HL-60 (cell line): ENCODE results near the gene LBR.
A peak's percentile ranks its signal among the peaks of the same experiment; 100 is the strongest.

ENCODE experiments used
- DNase-seq, 2 experiments: peaks; one replicate each; pipeline ENCODE4 v3.0.0-alpha.2; 2010 to 2020; ENCODE audit warnings: low read depth in 1 of 2, low spot score in 1 of 2
- H3K27ac ChIP-seq: fragments of 250-450 bp; sonication (Bioruptor Pico); replicated peaks from 2 replicates; pipeline ENCODE4 v1.5.1; 2020; ENCODE audit warnings: mild to moderate bottlenecking, moderate library complexity
- H3K27me3 ChIP-seq: fragments of 250-450 bp; sonication (Bioruptor Pico); 2 replicates; pipeline ENCODE4 v1.5.1; 2021; ENCODE audit warnings: mild to moderate bottlenecking, moderate library complexity; ENCODE audit not compliant: insufficient read depth, poor library complexity, severe bottlenecking
- H3K4me3 ChIP-seq: replicated peaks from 2 replicates; pipeline ENCODE4 v1.5.1; 2011; ENCODE audit warnings: mild to moderate bottlenecking, control low read depth, low read length; ENCODE audit not compliant: insufficient read depth
- GABPA ChIP-seq: IDR thresholded peaks from 2 replicates; pipeline ENCODE4 v1.6.1; 2012; ENCODE audit warnings: low read depth
- POLR2AphosphoS5 ChIP-seq: IDR thresholded peaks from 2 replicates; pipeline ENCODE4 v1.6.1; 2012; ENCODE audit warnings: low read depth
- REST ChIP-seq: IDR thresholded peaks from 2 replicates; pipeline ENCODE4 v1.6.1; 2012; ENCODE audit warnings: low read depth; ENCODE audit not compliant: insufficient replicate concordance
- SPI1 ChIP-seq: IDR thresholded peaks from 2 replicates; pipeline ENCODE4 v1.6.1; 2012; ENCODE audit warnings: low read depth, mild to moderate bottlenecking, borderline replicate concordance
- TF ChIP-seq, protein P1 (sequence below): IDR thresholded peaks from one replicate; pipeline ENCODE4 v1.5.1; 2011; ENCODE audit warnings: low read length, control low read depth, inconsistent platforms; ENCODE audit not compliant: insufficient read depth

The LBR gene

DNA sequence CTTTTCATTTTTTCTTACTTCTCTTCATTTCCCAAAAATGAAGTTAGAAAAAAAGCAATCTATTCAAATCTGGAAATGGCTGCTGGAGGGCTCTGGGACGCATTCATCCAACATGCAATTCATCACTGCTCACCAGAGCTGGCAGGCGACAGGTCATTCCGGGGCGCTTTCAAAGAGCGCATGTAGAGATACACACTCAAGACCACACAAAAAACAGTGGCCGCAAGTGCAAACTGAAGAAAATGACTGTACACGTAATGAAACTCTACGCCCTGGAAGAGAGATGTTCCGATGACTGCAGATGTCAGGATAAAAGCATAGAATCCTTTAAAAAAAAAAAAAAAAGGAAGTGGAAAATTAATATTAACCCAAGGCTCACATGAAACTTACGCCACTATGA lies 15.5 kb downstream of the LBR start:
- no peak overlapping the region for H3K27ac ChIP-seq
- H3K27me3 ChIP-seq: no peaks in the 10 kb centered on the region
- no peak for TF ChIP-seq POLR2AphosphoS5
- no peak for TF ChIP-seq REST
- TF ChIP-seq GABPA: no peak
- 0 out of 2 replicates have a peak, but pooled peaks have one; percentile 9 for TF ChIP-seq SPI1
- DNase-seq: no peak
- no peak overlapping the region for H3K4me3 ChIP-seq

DNA sequence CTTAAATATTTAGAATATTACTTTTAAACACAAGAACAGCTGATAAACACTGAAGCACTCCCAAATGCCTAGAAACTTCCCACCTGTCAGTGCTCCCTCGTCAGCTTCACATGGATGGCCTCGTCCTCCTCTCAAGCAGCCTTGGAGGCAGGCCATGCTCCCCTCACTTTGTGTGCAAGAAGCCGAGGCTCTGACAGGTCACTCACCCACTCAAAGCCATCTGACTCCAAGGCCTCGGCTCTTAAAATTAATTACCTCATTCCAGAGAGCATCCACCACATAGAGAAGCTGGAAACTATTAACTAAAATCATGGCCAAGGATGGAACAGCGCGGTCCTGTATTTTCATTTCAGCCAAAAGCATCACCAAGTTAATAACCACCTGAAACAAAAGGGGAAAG lies 17.8 kb downstream of the LBR start:
- Histone ChIP-seq H3K27me3 (no peaks in the 10 kb centered on the region), H3K27ac (no peak overlapping the region), H3K4me3 (no peak overlapping the region)
- TF ChIP-seq GABPA: no peak
- TF ChIP-seq SPI1: no peak
- TF ChIP-seq, protein P1, sequence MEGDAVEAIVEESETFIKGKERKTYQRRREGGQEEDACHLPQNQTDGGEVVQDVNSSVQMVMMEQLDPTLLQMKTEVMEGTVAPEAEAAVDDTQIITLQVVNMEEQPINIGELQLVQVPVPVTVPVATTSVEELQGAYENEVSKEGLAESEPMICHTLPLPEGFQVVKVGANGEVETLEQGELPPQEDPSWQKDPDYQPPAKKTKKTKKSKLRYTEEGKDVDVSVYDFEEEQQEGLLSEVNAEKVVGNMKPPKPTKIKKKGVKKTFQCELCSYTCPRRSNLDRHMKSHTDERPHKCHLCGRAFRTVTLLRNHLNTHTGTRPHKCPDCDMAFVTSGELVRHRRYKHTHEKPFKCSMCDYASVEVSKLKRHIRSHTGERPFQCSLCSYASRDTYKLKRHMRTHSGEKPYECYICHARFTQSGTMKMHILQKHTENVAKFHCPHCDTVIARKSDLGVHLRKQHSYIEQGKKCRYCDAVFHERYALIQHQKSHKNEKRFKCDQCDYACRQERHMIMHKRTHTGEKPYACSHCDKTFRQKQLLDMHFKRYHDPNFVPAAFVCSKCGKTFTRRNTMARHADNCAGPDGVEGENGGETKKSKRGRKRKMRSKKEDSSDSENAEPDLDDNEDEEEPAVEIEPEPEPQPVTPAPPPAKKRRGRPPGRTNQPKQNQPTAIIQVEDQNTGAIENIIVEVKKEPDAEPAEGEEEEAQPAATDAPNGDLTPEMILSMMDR: no peak
- TF ChIP-seq POLR2AphosphoS5: no peak
- TF ChIP-seq REST: no peak
- no peak for DNase-seq

GRCh38 chr1:225409051-225409450 lies 18.8 kb downstream of the LBR start:
- no peak overlapping the region for H3K27ac ChIP-seq
- TF ChIP-seq, protein P1: no peak
- no peak for TF ChIP-seq POLR2AphosphoS5
- no peak for TF ChIP-seq REST
- TF ChIP-seq SPI1: no peak
- no peak for TF ChIP-seq GABPA
- no peaks in the 10 kb centered on the region for H3K27me3 ChIP-seq
- no peak for DNase-seq
- no peak overlapping the region for H3K4me3 ChIP-seq

- H3K27ac ChIP-seq: no peak overlapping the region
- H3K4me3 ChIP-seq: no peak overlapping the region
- no peaks in the 10 kb centered on the region for H3K27me3 ChIP-seq
- no peak for DNase-seq
- TF ChIP-seq SPI1: no peak
- TF ChIP-seq REST: no peak
- TF ChIP-seq, protein P1: no peak
These were observed 19.6 kb downstream of the LBR start for GRCh38 chr1:225408249-225408648.
